NT2/D1 (cell line): ENCODE results near the gene PDLIM5.

Source experiments
- DNase-seq: peaks from one replicate; pipeline ENCODE4 v3.0.0-alpha.2; 2011; ENCODE audit warnings: low read depth, low spot score
- H3K27me3 ChIP-seq: 2 replicates; pipeline ENCODE4 v1.6.0; 2011; ENCODE audit warnings: mild to moderate bottlenecking; ENCODE audit not compliant: insufficient read length, insufficient read depth
- H3K36me3 ChIP-seq: 2 replicates; pipeline ENCODE4 v1.6.1; 2011; ENCODE audit warnings: mild to moderate bottlenecking, low read length, mixed read lengths; ENCODE audit not compliant: insufficient read depth, insufficient read length
- H3K4me1 ChIP-seq: 2 replicates; pipeline ENCODE4 v1.5.1; 2011; ENCODE audit not compliant: insufficient read depth, insufficient read length
- H3K4me3 ChIP-seq: 2 replicates; pipeline ENCODE4 v1.5.1; 2011; ENCODE audit warnings: low read depth; ENCODE audit not compliant: insufficient read length
- H3K9ac ChIP-seq: 2 replicates; pipeline ENCODE4 v1.6.0; 2011; ENCODE audit warnings: low read depth; ENCODE audit not compliant: insufficient read length
- H3K9me3 ChIP-seq: 2 replicates; pipeline ENCODE4 v1.5.1; 2011; ENCODE audit warnings: mild to moderate bottlenecking, low read length; ENCODE audit not compliant: insufficient read depth
- SUZ12 ChIP-seq: IDR thresholded peaks from 2 replicates; pipeline ENCODE4 v1.6.1; 2011; ENCODE audit not compliant: insufficient read length, insufficient read depth; ENCODE audit errors: extremely low read depth
- YY1 ChIP-seq: IDR thresholded peaks from 2 replicates; pipeline ENCODE4 v1.6.1; 2011; ENCODE audit not compliant: insufficient read length, insufficient read depth
- ZNF274 ChIP-seq: IDR thresholded peaks from 2 replicates; pipeline ENCODE4 v1.6.1; 2011; ENCODE audit warnings: mild to moderate bottlenecking, low read depth, low read length

Gene PDLIM5

GRCh38 chr4:94442251-94442650 lies 9.5 kb upstream of the PDLIM5 start:
- Histone ChIP-seq H3K36me3 (no peaks in the 10 kb centered on the region), H3K4me1 (no peaks in the 10 kb centered on the region), H3K9me3 (no peaks in the 10 kb centered on the region), H3K9ac (no peak overlapping the region), H3K4me3 (no peak overlapping the region), H3K27me3 (no peaks in the 10 kb centered on the region)
- TF ChIP-seq SUZ12, result no peak
- TF ChIP-seq ZNF274, result no peak
- no peak for TF ChIP-seq YY1
- no peak for DNase-seq

- H3K9ac ChIP-seq, result no peak overlapping the region
- no peaks in the 10 kb centered on the region for H3K36me3 ChIP-seq
- no peaks in the 10 kb centered on the region for H3K4me1 ChIP-seq
- H3K9me3 ChIP-seq, result no peaks in the 10 kb centered on the region
- no peak for TF ChIP-seq SUZ12
- TF ChIP-seq YY1, result no peak
- no peak for TF ChIP-seq ZNF274
- no peak for DNase-seq
- H3K27me3 ChIP-seq, result peaks cover 11% of the 10 kb centered on the region
- no peak overlapping the region for H3K4me3 ChIP-seq
Observed at GRCh38 chr4:94446386-94446785, 5.4 kb upstream of the PDLIM5 start.

- Histone ChIP-seq H3K9me3 (no peaks in the 10 kb centered on the region), H3K4me1 (no peaks in the 10 kb centered on the region), H3K27me3 (peaks cover 11% of the 10 kb centered on the region), H3K36me3 (no peaks in the 10 kb centered on the region), H3K4me3 (no peak overlapping the region), H3K9ac (no peak overlapping the region)
- DNase-seq, result no peak
- TF ChIP-seq SUZ12 (no peak), ZNF274 (no peak), YY1 (no peak)
Observed at GRCh38 chr4:94447754-94448411, 3.9 kb upstream of the PDLIM5 start.

DNA sequence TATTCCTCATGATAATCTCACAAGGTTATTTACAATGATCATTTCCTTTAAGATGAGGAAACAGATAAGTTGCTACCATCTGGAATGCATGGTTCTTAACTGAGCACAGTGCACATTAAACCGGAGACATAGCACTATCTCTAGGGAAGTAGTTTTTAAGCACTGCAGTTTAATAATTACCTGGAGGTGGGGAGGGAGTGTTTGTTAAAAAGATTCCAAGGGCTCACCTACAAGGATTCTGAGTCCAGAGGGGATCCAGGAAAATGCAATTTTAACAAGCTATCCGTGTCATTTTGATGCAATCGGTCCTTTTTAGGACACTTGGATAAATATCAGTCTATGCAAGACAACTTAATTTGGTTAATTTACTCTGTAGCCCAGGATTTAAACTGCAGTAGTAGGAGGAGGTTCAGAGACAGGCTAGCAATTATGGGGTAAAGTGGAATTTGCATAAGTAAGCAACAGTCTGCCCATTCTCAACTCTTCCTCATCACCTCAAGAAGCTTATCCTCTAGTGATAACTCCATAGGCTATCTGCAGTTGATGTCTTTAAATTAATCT lies 2.8 kb upstream of the PDLIM5 start:
- TF ChIP-seq YY1, result no peak
- no peak for TF ChIP-seq ZNF274
- no peak for TF ChIP-seq SUZ12
- DNase-seq, result no peak
- Histone ChIP-seq H3K27me3 (peaks cover 19% of the 10 kb centered on the region), H3K36me3 (no peaks in the 10 kb centered on the region), H3K4me1 (no peaks in the 10 kb centered on the region), H3K9ac (no peak overlapping the region), H3K4me3 (no peak overlapping the region), H3K9me3 (no peaks in the 10 kb centered on the region)

DNA sequence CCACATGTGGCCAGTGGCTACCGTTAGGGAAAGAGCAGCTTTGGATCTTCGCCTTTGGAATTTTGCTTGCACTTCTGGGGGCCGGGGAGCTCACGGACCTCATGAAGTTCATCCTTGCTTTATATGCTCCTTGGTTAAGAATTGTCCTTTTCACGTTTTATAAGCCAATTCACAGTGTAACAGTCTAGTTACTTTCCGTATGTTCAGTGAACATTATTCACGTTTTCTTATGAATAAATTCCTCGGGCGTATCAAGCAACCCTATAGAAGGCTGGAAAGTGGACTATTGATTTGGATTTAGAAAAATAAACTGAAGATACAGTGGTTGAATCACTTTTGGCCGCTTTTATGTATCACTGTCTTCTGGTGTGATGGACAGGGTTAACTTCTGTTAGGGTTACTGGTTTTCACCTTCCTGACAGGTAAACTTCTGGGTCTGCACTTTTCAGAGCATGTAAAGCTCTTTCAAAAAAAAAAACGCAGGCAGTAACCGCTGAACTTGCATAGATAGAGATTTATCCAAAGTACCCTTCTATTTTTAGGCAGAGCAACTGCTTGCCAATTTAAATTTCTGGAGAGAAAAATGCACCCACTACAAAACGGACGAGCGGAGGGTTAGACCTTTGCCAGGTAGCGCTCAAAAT lies 569 bp upstream of the PDLIM5 start:
- H3K4me1 ChIP-seq, result no peaks in the 10 kb centered on the region
- H3K4me3 ChIP-seq, result peak overlapping the region; percentile 71
- DNase-seq, result no peak

DNA sequence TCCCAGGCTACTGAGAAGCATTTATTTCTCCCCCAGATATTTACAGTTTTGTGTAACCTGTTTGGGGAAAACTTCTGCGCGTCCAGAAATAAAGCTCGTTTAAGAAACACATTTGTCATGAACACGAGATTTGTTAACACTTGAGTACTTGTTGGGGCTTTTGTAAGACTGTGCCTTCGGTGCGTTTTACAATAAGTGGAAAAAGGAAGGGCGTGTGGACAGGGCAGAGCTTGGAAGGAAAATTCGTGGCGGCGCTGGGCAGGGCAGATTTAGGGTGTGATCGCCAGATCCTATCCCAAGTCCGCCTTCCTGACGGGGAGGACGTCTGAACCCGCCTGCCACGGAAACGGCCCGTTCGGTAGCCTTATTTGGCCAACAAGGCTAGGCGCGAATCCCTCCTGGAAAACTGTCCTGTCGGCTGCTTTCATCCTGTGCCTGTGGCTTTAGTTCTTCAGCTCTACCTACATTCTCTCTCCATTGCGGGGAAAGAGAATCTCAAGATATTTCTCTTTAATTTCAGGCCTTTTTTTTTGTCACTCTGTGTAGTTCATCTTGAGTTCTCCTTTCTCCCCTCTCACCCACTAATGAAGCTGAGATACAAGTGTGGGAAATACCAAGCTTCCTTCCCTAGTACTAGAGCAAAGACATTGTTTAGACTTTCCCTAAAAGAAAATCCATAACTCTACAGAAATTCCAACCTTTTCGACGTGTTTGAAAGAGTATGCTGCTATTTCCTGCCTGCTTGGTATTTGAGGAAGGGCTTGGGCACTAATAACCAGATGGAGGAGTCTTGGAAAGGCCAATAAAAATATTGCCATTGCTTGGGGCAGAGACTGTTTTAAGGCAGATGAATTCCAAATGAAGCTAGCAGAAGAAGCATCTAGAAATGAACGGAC lies 982 bp downstream of the PDLIM5 start:
- DNase-seq, result peak; percentile 40
- no peaks in the 10 kb centered on the region for H3K4me1 ChIP-seq
- H3K4me3 ChIP-seq, result peak overlapping the region; percentile 71
- peaks cover 19% of the 10 kb centered on the region for H3K27me3 ChIP-seq
- TF ChIP-seq ZNF274 (no peak), SUZ12 (no peak), YY1 (no peak)
- peak overlapping the region; percentile 77 for H3K9ac ChIP-seq
- H3K36me3 ChIP-seq, result peaks cover 18% of the 10 kb centered on the region
- H3K9me3 ChIP-seq, result no peaks in the 10 kb centered on the region

More for the DNA sequence above, 569 bp upstream of the PDLIM5 start:
- H3K36me3 ChIP-seq, result peaks cover 11% of the 10 kb centered on the region
- peak overlapping the region; percentile 56 for H3K9ac ChIP-seq
- no peak for TF ChIP-seq ZNF274
- H3K27me3 ChIP-seq, result peaks cover 19% of the 10 kb centered on the region
- no peaks in the 10 kb centered on the region for H3K9me3 ChIP-seq

- no peaks in the 10 kb centered on the region for H3K9me3 ChIP-seq
- H3K4me1 ChIP-seq, result no peaks in the 10 kb centered on the region
- H3K9ac ChIP-seq, result peak overlapping the region; percentile 77
- H3K36me3 ChIP-seq, result peaks cover 18% of the 10 kb centered on the region
- no peak for DNase-seq
- peak overlapping the region; percentile 71 for H3K4me3 ChIP-seq
- H3K27me3 ChIP-seq, result peaks cover 19% of the 10 kb centered on the region
- no peak for TF ChIP-seq SUZ12
- no peak for TF ChIP-seq YY1
- TF ChIP-seq ZNF274, result no peak
Observed at GRCh38 chr4:94453391-94453963, 1.7 kb downstream of the PDLIM5 start.
